ENCODE measurements around the gene GLCE. TPM values are rescaled to one million over a fixed set of nuclear protein-coding genes. Genes with fewer than 3 reads are reported as not detected.

Gene GLCE
- polyA plus RNA-seq (ENCODE audit: insufficient read length in 3 of 3) = 10 to 100 TPM; 47.5 to 48.7 (median 48.6) TPM

DNA sequence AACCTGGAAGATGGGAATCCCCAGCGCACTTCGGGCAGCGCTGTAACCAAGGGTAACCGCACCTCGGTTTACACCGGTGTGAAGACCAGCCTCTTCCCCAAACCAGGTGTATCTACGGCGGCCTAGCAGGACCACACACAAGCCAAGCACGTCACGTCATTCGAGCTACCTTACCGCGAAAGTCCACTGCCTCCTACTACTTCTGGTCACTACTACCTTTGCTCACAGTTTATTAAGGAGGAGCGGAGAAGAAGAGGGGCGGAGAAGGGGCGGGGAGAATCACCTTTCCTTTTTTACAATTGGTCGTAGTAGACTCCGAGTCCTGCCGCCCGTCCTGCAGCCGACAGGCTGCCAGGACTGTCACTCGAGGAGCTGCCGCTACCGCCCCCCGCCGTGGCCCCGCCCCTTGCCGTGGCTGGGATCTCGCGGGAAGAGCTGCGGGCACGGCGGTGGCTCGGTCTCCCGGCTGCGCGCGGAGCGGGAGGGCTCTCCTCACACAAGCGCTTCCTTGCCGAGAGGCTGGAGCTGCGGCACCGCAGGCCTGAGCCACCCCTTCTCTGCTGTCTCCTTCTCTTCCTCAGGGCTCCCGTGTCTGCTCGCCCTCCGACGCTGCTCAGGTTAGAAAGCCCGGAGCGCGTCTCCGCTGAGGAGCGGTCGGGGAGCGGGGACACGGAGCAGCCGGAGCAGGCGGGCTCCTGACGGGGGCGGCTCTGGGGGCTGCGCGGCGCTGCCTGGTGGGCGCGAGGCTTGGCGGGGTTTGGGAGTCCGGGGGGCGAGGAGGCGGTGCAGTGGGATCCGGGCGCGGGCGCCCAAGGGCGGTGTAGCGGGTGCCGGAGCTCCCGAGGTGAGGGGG is at the start of gene GLCE:
TSS of gene GLCE (plus strand) at position 495 of the 853 bp plus-strand sequence. CDS start 95,172 bp downstream, outside the sequence.
- peak; percentile 91 to 94 (median 93) for DNase-seq (ENCODE audit: low read depth in 3 of 3, low spot score in 2 of 3)

DNA sequence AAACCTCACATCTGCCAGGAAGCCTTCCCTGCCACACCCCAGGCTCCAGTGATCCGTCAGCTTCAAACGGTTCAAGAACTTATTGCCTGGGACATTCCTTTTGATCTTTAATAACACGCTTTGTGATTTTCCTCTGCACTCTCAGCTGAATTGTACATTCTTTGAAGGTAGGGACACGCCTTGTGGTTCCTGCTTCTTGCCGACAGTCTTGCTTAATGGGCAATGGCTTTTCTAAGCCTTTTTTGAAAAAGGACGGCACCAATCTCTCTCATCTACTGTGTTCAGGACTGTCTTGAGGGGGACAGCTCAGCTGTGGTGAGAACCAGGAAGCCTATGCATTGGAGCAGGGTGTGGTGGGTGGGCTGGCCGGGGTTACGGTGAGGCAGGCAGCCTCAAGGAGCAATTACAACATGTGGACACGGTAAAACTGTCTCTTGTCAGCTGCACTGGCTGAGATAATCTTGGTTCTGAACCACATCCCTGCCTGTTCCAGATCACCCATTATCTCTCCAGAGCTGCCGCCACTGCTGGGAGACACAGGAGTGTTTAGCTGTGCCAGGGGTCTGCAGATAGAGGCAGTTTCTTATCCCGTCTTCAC is 46.0 kb upstream of the GLCE start:
- peak in 2 of 3 donors; percentile 23 to 44 for DNase-seq (ENCODE audit: low read depth in 3 of 3, low spot score in 2 of 3)

DNA sequence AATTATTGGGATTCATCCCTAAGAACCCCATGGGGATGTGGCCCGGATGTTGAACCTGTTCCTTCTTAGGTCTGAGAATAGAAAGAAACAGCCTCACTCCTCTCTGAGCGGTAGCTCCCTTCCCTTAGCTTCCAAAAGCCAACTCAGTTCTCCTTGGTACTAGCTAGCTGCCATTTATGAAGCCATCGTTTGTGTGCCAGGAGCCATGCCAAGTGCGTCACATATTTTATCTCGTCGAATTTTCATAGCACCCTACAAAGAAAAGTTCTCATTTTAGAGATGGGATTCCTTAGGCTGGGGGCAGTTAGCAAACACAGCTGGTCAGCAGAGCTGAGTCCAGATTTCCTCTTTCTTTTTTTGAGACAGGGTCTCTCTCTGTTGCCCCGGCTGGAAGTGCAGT is 45.4 kb upstream of the GLCE start:
- no peak for DNase-seq (ENCODE audit: low read depth in 3 of 3, low spot score in 2 of 3)

DNA sequence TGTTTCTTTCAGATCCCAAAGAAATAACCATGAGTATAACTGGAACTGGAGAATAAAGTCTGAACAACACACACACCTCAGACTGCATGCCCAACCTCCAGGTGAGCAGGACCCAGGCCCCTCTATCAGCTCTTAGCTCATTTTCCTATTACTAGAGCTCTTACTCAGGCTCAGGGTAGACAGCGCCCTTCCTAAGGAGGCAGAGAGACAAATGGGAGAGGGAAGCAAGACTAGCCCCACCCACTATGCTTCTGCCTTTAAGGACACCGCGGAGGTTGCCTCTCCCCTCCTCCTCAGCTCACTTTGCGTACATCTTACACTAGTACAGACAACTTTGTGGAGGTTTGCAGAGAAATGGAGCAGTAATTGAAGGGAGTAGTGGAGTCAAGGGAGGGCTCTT is 44.0 kb upstream of the GLCE start:
- DNase-seq (ENCODE audit: low read depth in 3 of 3, low spot score in 2 of 3) = no peak

DNA sequence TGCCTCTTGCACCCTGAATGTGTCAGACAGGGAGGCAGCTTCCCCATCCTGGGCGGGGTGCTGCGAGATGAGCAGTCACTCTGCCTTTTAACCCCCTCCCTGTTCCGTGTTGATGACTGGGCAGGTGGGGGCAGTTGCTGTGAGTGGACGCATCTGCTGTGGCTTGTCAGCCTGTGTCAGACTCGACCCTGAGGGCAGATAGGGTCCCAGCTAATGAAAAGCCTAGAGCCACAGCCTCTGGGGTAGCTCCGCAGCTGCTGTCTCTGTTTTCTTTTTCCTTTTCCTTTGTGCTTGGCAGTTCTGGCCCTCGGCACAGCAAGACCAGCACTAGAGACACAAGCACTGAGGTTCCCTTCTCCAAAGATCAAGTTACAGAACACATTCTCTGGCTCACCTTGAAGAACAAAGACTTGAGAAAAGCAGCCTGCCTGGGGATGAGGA is 43.0 kb upstream of the GLCE start:
- no peak for DNase-seq (ENCODE audit: low read depth in 3 of 3, low spot score in 2 of 3)

DNA sequence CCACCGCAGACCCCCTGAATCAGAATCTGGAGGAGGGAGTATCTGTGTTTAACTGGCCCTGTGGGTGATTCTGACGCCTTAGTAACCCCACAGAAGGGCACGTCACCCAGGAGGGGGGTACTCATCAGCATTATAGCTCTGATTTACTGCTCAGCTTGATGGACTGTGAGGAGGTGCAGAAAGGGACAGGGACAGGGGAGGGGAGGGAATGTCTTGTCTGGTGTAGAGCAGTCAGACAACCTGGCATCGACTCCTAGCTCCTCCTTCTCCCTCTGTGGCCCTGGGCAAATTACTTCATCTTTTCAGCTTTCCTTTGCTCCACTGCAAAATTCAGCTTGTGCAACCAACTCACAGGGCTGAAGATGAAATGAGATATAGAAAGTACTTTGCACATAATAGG is 42.3 kb upstream of the GLCE start:
- no peak for DNase-seq (ENCODE audit: low read depth in 3 of 3, low spot score in 2 of 3)

DNA sequence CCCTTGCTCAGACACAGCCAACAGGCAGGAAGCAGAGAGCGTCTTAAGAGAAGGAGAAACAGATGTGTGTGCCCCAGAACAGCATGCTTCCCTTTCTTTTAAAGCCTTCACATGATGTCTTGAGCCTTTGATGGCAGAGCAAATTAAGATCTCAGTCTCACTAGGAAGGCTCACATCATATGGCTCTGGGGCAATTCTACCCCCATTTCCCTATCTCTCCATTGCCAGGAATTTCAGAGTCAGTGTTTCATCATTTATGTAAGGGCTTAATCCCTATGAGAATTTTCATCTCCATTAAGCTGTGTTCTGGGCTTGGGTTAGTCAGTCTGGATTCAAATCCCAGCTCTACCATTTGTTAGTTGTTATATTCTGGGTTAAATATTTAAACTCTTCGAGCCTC is 41.4 kb upstream of the GLCE start:
- no peak for DNase-seq (ENCODE audit: low read depth in 3 of 3, low spot score in 2 of 3)

DNA sequence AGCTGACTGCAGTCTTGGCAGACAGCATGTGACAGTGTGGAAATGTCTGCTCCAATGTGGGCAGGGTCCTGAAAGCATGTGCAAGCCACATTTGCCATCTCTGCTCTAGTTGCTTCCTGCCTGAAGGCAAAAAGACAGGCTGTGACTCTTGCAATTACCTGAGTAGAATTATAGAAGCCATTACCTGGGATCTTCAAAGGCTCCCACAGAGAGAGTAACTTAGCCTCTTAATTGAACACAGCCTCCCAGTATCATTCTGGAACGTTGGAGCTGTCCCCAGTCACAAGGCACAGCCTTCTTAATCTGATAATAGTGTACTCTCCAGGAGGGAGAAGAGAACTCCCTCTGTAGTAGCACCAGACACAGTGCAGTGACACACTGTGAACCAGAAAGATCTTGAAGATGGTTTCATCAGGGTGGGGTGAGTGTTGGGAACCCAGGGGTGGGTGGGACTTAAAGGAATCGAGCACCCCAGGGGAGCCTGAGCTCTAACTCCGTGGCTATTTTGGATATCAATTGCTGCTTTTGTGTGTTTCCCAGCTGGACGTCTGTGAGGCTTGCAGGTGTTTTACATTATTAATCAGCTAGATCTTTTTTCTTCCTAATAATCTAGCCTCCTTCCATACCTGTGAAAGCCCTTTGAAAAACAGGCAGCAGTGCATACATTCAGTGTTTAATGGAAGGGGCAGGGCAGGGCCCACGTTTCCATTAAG is 40.6 kb upstream of the GLCE start:
- no peak for DNase-seq (ENCODE audit: low read depth in 3 of 3, low spot score in 2 of 3)

DNA sequence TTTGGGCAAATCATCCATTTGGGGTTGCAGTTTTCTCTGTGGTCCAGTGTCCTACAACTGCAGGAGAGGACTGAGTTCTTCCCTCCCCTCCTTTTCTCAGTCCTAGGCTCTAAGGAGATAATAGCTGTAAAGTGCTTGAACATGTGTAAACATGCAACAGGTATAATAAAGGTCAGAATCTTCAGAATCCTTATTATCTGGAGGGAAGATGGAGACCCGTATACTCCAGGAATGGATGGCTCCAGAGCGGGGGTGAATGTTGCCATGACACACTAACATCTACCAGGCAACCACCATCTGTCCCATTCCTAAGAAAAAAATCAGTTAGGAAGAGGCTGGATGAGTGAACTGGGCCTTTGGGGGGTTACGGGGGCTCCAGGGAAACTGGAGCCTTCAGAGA is 39.7 kb upstream of the GLCE start:
- DNase-seq (ENCODE audit: low read depth in 3 of 3, low spot score in 2 of 3) = no peak

DNA sequence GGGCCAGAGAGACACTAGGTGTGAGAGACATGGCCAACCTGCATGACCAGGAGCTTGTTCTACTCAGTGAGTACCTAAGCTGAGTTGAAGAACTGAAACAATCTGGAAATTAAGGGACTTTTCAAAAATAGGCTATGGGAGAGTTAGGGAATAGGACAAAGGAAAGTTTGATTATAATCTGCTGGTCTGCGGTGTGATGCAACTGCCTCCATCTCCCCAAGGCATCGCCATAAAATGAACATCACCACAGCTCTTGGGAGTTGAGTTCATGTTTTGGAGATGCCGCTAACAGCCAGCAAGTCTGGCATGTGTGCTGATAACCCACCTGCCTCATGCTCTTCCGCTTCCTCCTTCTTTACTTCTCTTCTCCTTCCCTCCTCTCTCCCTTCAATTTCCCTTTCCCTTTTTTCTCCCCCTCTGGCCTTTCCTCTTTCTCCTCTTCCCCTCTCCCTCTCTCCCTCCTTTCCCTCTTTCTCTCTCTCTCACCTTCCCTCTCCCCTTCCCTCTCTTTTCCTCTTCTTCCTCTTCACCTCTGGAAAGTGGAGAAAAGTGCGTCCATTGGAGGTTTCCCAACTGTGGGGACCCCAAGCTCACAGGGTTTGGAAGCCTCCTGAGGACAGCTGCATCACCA is 39.1 kb upstream of the GLCE start:
- DNase-seq (ENCODE audit: low read depth in 3 of 3, low spot score in 2 of 3) = no peak

DNA sequence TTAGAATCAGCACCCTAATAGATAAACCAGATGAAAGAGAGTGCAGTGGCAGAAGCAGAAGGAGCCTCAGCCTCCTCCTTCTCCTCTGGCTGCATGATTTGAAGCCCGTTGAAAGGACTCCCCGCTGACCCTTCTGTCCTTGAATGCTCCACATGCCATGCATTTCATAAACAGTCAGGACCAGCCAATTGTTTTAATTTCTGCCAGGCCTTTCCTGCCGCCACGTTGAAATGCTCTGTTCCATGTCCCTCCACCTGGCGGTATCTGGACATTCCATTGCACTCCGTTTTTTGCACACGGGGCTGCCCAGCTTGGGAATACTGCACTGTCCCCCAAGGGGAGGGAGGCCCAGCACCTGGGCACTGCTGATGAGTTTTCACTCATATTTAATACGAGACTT is 35.2 kb upstream of the GLCE start:
- no peak for DNase-seq (ENCODE audit: low read depth in 3 of 3, low spot score in 2 of 3)

DNA sequence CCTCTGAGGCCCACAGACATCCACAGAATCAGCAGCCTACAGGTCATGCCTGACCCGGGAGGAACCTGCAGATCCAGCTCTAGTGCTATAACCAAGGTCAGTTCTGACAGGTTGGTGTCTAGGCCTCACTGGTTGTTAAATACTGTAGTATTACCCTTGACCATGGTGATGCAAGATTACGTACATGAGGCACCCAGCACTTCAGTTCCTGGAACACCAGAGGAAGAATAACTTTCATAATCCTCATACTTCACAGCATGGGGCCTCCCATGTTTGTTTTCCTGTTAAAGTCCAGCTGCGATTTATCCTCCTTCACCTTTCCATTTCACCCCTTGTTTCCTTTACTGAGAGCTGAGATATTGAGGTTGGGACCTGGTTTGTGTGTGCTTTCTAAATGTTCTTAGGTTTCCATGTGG is 34.4 kb upstream of the GLCE start:
- DNase-seq (ENCODE audit: low read depth in 3 of 3, low spot score in 2 of 3) = no peak

DNA sequence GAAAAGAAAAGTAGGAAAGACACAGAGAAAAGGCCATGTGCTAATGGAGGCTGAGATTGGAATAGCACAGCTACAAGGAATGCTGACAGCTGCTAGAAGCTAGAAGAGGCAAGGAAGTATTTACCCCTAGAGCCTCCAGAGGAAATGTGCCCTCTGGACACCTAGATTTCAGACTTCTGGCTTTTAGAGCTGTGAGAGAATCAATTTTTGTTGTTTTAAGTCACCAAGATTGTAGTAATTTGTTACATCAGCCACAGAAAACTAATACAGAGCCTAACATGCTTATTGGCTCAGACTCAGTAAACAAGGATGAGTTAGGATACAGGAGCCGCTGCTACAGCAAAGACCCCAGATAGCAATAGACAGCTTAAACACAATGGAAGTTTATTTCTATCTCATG is 33.1 kb upstream of the GLCE start:
- DNase-seq (ENCODE audit: low read depth in 3 of 3, low spot score in 2 of 3) = no peak

DNA sequence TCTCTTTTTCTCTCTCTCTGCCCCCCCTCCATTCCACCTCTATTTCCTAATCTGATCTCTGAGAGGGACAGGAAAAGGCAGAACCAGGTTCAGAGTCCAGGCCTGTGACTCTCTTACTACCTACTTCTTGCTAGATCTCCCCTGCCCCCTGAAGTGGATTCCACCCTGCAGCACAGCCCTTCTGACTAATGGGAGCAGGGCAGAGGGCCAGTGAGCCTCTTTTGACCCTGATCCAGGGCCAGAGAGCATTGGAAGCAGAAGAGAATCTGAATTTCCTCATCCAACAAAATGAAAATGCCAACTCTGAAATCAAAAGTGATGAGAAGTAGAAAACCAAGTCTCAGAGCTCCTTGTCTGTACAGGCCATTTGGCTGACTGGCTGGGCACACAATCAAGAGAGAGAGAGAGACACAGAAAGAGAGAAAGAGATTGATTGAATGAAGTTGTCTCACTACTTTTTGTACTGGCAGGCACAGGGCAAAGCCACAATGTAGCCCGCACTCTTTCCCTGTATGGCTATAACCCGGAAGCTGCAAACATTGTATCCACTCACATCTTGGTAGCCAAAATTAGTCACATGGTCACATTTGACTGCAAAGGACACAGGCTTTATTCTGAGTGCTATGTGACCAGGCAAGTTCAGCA is 31.6 kb upstream of the GLCE start:
- DNase-seq (ENCODE audit: low read depth in 3 of 3, low spot score in 2 of 3) = no peak

DNA sequence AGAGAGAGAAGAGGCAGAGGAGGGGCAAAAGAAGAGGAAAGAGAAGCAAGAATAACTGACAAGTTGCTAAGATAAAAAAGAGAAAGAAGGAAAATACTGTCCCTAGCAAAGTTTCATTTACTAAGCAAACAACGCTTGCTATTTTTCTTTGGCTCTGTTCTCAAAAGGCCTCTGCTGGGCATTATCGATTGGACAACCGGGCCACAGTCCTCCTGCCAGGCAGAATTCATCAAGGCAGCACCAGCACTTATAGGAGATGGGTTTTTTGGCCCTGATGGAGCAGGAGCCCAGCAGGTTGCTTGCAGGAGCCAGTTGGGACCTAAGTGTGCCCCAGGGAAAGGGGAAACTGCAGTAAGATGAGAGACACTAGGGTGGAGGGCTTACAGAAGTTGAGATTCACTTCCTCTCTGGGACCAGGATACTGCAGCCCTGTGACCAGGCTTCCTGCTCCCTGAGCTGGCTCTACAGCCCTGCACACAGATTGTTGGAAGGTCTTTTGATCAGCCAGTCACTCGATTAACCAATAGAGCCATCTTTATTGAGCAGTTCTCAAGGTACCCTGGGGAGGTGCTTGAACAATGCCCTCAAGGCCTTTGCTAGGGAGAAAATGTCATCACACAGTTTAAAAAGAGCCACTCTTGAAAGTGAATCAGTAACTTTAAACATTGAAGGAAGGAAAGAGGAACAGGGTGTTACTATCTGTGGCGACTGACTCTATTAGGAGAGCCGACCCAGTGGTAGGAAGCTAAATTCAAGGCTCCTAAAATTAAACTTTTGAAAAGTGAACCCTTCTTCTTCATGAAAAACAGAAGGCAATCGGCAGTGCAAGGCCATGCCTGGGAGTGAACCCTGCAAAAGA is 28.8 kb upstream of the GLCE start:
- no peak for DNase-seq (ENCODE audit: low read depth in 3 of 3, low spot score in 2 of 3)

DNA sequence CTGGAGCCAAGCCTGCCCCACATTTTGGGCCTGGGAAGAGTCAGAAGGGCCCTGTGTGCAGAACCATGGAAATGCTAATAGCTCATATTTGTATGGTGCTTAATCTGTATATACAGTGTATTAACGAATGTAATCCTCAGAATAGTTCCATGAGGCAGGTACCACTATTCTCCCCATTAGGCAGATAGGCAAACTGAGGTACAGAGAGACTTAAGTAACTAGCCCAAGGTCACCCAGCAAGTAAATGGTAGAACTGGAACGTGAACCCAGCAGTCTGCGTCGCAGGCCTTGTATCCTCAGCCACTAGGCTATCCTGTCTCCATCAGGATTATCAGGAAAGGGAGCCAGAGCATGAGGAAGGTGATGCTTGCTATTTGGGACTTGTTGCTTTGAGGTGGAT is 28.0 kb upstream of the GLCE start:
- DNase-seq (ENCODE audit: low read depth in 3 of 3, low spot score in 2 of 3) = no peak

DNA sequence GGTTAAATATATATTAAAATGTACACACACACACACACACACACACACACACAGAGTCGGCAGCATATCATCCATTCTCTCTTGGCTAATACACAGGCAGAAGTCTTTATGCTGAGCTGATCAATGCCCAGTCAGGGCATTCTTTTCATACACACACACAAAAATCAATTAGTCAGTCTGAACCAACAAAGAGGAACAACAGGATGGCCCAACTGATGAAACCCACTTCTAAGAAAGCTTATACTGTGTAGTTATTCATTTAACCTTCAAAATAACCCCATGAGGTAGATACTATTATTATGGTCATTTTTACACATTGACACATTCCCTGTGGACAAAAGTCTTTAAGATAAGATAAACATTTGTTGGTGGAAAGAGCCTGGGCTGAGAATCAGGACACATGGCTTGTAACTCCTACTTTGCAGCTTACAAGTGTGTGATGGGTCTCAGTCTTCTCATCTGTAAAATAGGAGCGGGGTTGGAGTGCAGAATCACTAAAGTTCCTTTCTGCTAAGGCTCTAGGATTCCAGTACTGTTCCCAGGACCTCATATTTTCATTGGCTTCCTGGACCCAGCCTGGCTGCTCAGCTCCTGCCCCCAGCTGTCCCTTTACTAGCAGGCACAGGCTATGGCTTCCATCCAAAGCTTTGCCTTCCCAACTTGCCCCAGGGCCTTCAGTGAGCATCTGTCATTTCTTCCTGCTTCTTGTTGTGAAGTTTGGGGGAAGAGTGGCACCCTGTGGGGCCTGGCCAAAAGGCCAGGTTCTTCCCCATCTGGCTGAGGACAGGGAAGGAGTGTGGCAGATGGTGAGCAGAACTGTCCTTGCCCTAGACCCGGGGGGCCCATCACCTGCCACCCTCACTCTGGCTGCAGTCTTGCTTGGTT is 27.2 kb upstream of the GLCE start:
- no peak for DNase-seq (ENCODE audit: low read depth in 3 of 3, low spot score in 2 of 3)

DNA sequence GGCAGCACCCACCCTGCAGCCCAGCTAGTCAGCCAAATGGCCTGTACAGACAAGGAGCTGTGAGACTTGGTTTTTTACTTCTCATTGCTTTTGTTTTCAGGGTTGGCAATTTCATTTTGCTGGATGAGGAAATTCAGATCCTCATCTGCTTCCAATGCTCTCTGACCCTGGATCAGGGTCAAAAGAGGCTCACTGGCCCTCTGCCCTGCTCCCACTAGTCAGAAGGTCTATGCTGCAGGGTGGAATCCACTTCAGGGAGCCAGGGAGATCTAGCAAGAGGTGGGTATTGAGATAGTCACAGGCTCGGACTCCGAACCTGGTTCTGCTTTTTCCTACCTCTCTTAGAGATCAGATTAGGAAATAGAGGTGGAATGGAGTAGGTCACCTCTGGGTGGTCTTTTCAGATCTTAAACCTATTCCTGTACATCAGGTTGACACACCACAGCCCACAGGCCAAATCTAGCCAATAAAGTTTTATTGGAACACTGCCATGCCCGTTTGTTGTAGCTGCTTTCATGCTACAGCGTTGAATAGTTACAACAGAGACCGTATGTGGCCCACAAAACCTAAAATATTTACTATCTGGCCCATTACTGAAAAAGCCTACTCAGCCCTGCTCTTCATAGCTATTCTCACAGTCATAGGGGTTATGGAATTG is 26.4 kb upstream of the GLCE start:
- no peak for DNase-seq (ENCODE audit: low read depth in 3 of 3, low spot score in 2 of 3)
